WTC11 (cell line): ENCODE measurements around the gene WDR19. TPM values are rescaled to one million over a fixed set of nuclear protein-coding genes. Genes with fewer than 3 reads are reported as not detected.

ENCODE experiments used
- ATAC-seq: fragments of 200-7000 bp; cut with Tn5 transposase; 2 replicates; pipeline ENCODE4 v1.10.0; 2021; ENCODE audit warnings: mild to moderate bottlenecking, moderate library complexity
- CTCF ChIA-PET: fragments of 300-600 bp; sonication (Branson Sonifier 250); formaldehyde crosslinking; loops from one replicate; lab custom pipeline; 2021; ENCODE audit warnings: antibody characterized with exemption; lab: Charles Lee
- POLR2A ChIA-PET: fragments of 350-600 bp; sonication (Branson Sonifier 250); formaldehyde crosslinking; loops from one replicate; lab custom pipeline; 2021; ENCODE audit warnings: antibody characterized with exemption; lab: Charles Lee
- DNase-seq: peaks from one replicate; pipeline ENCODE4 v3.0.0; 2021; ENCODE audit warnings: low spot score
- H3K27ac Mint-ChIP-seq: 2 replicates; pipeline ENCODE4 v1.8.0; 2021; ENCODE audit warnings: mixed read lengths
- H3K27me3 Mint-ChIP-seq: 2 replicates; pipeline ENCODE4 v1.8.0; 2021; ENCODE audit warnings: low read depth, mild to moderate bottlenecking, moderate library complexity, mixed read lengths
- H3K36me3 Mint-ChIP-seq: 2 replicates; pipeline ENCODE4 v1.8.0; 2021; ENCODE audit warnings: mixed read lengths
- H3K4me1 Mint-ChIP-seq: 2 replicates; pipeline ENCODE4 v1.8.0; 2022; ENCODE audit warnings: mixed read lengths
- H3K4me3 Mint-ChIP-seq: 2 replicates; pipeline ENCODE4 v1.8.0; 2021; ENCODE audit warnings: mild to moderate bottlenecking, moderate library complexity, mixed read lengths
- H3K9me3 Mint-ChIP-seq: 2 replicates; pipeline ENCODE4 v1.8.0; 2021; ENCODE audit warnings: mixed read lengths
- ATF1 ChIP-seq: sonication (generic); formaldehyde crosslinking; IDR thresholded peaks from 2 replicates; pipeline ENCODE4 v1.8.1; 2023; ENCODE audit warnings: mild to moderate bottlenecking, moderate library complexity, missing genetic modification reagents
- ELF4 ChIP-seq: sonication (generic); formaldehyde crosslinking; IDR thresholded peaks from 2 replicates; pipeline ENCODE4 v1.8.1; 2022; ENCODE audit warnings: low read depth, mild to moderate bottlenecking, moderate library complexity, missing genetic modification reagents
- FOXK1 ChIP-seq: sonication (generic); formaldehyde crosslinking; IDR thresholded peaks from 2 replicates; pipeline ENCODE4 v1.8.0; 2022; ENCODE audit warnings: mild to moderate bottlenecking, moderate library complexity, missing genetic modification reagents
- JAZF1 ChIP-seq: fragments of 250-450 bp; sonication (Bioruptor Pico); IDR thresholded peaks from 2 replicates; pipeline ENCODE4 v1.9.0; 2021; ENCODE audit warnings: moderate library complexity, mild to moderate bottlenecking, inconsistent platforms
- MXD4 ChIP-seq: fragments of 250-450 bp; sonication (Bioruptor Pico); IDR thresholded peaks from 2 replicates; pipeline ENCODE4 v1.8.0; 2021; ENCODE audit warnings: mild to moderate bottlenecking, moderate library complexity, borderline replicate concordance
- NFYB ChIP-seq: sonication (generic); formaldehyde crosslinking; conservative IDR thresholded peaks from 2 replicates; pipeline ENCODE4 v1.8.0; 2022; ENCODE audit warnings: low read depth, missing genetic modification reagents
- PRRX2 ChIP-seq: fragments of 250-450 bp; sonication (Bioruptor Pico); IDR thresholded peaks from 2 replicates; pipeline ENCODE4 v1.8.0; 2021; ENCODE audit warnings: mild to moderate bottlenecking
- SMAD3 ChIP-seq: sonication (generic); formaldehyde crosslinking; IDR thresholded peaks from 2 replicates; pipeline ENCODE4 v1.8.0; 2022; ENCODE audit warnings: missing genetic modification reagents, mild to moderate bottlenecking, borderline replicate concordance
- TCF7 ChIP-seq: sonication (generic); formaldehyde crosslinking; IDR thresholded peaks from 2 replicates; pipeline ENCODE4 v1.8.0; 2022; ENCODE audit warnings: mild to moderate bottlenecking, low read depth, missing genetic modification reagents, moderate library complexity
- TEAD4 ChIP-seq: sonication (generic); formaldehyde crosslinking; IDR thresholded peaks from 2 replicates; pipeline ENCODE4 v1.8.0; 2022; ENCODE audit warnings: mild to moderate bottlenecking, missing genetic modification reagents
- ZNF138 ChIP-seq: sonication (generic); formaldehyde crosslinking; conservative IDR thresholded peaks from 2 replicates; pipeline ENCODE4 v1.8.1; 2022; ENCODE audit warnings: mild to moderate bottlenecking, moderate library complexity, missing genetic modification reagents
- ZNF219 ChIP-seq: sonication (generic); formaldehyde crosslinking; IDR thresholded peaks from 2 replicates; pipeline ENCODE4 v1.8.0; 2023; ENCODE audit warnings: missing genetic modification reagents, mild to moderate bottlenecking, borderline replicate concordance
- ZNF232 ChIP-seq: sonication (generic); formaldehyde crosslinking; IDR thresholded peaks from 2 replicates; pipeline ENCODE4 v1.8.0; 2022; ENCODE audit warnings: mild to moderate bottlenecking, missing genetic modification reagents
- total RNA-seq: library from RNA; stranded (reverse); gene quantifications from 3 replicates; pipeline ENCODE4 v1.2.3, GENCODE V29; 2021
- TF ChIP-seq, protein P1 (sequence below): sonication (generic); formaldehyde crosslinking; IDR thresholded peaks from 2 replicates; pipeline ENCODE4 v1.8.1; 2023; ENCODE audit warnings: mild to moderate bottlenecking, missing genetic modification reagents, moderate library complexity
- TF ChIP-seq, protein P2 (sequence below): sonication (generic); formaldehyde crosslinking; IDR thresholded peaks from 2 replicates; pipeline ENCODE4 v1.8.0; 2023; ENCODE audit warnings: mild to moderate bottlenecking, missing genetic modification reagents
- TF ChIP-seq, protein P3 (sequence below): sonication (generic); formaldehyde crosslinking; IDR thresholded peaks from 2 replicates; pipeline ENCODE4 v1.8.0; 2023; ENCODE audit warnings: missing genetic modification reagents, mild to moderate bottlenecking, borderline replicate concordance
- TF ChIP-seq, protein P4 (sequence below): sonication (generic); formaldehyde crosslinking; IDR thresholded peaks from 2 replicates; pipeline ENCODE4 v1.8.1; 2023; ENCODE audit warnings: mild to moderate bottlenecking, moderate library complexity, missing genetic modification reagents

WDR19 gene
- total RNA-seq, 1 experiment from 2014 or later: 23.3 TPM

DNA sequence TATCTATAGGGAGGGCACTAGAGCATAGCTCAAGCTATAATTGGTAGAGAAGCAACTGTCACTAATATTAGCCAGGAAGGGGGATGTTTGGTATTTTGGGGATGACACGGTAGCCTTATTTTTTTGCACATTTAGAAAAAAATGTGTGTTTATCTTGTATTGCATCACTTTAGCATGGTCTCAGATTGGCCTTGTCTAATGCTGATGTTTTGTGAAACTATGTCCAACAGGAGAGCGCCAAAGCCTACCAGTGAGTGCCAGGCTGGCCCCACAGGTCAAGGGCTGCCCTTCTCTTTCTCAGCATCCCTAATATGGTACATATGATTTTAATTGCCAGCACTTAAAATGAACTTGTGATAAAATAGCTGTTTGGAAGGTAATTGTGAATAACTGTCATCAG, 24.8 kb upstream of the WDR19 start:
- POLR2A ChIA-PET: no interaction called here
- DNase-seq (no peak), ATAC-seq (no peak)
- CTCF ChIA-PET: interaction anchor here (0.6 kb wide), 1 partner anchor 879 kb away, joined by 3 read pairs; no protein-coding TSS in a partner anchor
- Mint-ChIP-seq H3K27ac (no peak overlapping the region), H3K4me3 (no peak overlapping the region), H3K4me1 (no peaks in the 10 kb centered on the region), H3K36me3 (no peaks in the 10 kb centered on the region), H3K27me3 (no peaks in the 10 kb centered on the region), H3K9me3 (no peaks in the 10 kb centered on the region; the same call in 1 of the 2 replicates)
- TF ChIP-seq PRRX2 (CRISPR knock-in tag): no peak
- no peak for TF ChIP-seq TCF7 (CRISPR knock-in tag)
- TF ChIP-seq, protein P1, sequence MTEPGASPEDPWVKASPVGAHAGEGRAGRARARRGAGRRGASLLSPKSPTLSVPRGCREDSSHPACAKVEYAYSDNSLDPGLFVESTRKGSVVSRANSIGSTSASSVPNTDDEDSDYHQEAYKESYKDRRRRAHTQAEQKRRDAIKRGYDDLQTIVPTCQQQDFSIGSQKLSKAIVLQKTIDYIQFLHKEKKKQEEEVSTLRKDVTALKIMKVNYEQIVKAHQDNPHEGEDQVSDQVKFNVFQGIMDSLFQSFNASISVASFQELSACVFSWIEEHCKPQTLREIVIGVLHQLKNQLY (CRISPR knock-in tag): no peak
- no peak for TF ChIP-seq ATF1
- no peak for TF ChIP-seq SMAD3 (CRISPR knock-in tag)

DNA sequence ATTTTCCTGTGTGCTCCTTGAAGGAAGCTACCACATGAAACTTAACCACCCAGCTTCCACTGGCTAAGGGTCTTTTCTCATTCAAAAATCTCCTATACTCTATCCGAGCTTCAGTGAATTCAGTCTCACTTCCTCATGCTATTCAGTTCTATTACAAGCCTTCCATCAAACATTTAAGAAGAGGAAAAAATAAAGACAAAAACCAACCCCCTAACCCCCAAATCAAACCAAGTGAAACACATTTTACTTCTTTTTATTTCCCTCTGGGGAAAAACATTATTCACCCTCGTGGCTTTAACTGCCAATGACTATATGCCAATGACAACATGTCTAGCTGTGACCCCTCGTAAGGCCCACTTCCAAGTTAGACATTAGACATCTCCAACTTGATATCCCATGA, 16.2 kb upstream of the WDR19 start:
- Mint-ChIP-seq H3K36me3 (peaks cover 4% of the 10 kb centered on the region; the same call in 1 of the 2 replicates), H3K4me1 (peaks cover 13% of the 10 kb centered on the region), H3K27ac (no peak overlapping the region), H3K4me3 (no peak overlapping the region), H3K9me3 (peaks cover 14% of the 10 kb centered on the region; the same call in 1 of the 2 replicates), H3K27me3 (no peaks in the 10 kb centered on the region)
- ATAC-seq (peak; percentile 41; the same call in 1 of the 2 replicates), DNase-seq (no peak)
- TF ChIP-seq MXD4 (CRISPR knock-in tag) (no peak), FOXK1 (CRISPR knock-in tag) (no peak), NFYB (CRISPR knock-in tag) (no peak), ZNF219 (CRISPR knock-in tag) (no peak), ZNF232 (CRISPR knock-in tag) (no peak), ELF4 (CRISPR knock-in tag) (no peak), TEAD4 (no peak), ZNF138 (CRISPR knock-in tag) (no peak), JAZF1 (no peak)
- TF ChIP-seq, protein P2, sequence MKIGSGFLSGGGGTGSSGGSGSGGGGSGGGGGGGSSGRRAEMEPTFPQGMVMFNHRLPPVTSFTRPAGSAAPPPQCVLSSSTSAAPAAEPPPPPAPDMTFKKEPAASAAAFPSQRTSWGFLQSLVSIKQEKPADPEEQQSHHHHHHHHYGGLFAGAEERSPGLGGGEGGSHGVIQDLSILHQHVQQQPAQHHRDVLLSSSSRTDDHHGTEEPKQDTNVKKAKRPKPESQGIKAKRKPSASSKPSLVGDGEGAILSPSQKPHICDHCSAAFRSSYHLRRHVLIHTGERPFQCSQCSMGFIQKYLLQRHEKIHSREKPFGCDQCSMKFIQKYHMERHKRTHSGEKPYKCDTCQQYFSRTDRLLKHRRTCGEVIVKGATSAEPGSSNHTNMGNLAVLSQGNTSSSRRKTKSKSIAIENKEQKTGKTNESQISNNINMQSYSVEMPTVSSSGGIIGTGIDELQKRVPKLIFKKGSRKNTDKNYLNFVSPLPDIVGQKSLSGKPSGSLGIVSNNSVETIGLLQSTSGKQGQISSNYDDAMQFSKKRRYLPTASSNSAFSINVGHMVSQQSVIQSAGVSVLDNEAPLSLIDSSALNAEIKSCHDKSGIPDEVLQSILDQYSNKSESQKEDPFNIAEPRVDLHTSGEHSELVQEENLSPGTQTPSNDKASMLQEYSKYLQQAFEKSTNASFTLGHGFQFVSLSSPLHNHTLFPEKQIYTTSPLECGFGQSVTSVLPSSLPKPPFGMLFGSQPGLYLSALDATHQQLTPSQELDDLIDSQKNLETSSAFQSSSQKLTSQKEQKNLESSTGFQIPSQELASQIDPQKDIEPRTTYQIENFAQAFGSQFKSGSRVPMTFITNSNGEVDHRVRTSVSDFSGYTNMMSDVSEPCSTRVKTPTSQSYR (CRISPR knock-in tag): no peak
- TF ChIP-seq, protein P3, sequence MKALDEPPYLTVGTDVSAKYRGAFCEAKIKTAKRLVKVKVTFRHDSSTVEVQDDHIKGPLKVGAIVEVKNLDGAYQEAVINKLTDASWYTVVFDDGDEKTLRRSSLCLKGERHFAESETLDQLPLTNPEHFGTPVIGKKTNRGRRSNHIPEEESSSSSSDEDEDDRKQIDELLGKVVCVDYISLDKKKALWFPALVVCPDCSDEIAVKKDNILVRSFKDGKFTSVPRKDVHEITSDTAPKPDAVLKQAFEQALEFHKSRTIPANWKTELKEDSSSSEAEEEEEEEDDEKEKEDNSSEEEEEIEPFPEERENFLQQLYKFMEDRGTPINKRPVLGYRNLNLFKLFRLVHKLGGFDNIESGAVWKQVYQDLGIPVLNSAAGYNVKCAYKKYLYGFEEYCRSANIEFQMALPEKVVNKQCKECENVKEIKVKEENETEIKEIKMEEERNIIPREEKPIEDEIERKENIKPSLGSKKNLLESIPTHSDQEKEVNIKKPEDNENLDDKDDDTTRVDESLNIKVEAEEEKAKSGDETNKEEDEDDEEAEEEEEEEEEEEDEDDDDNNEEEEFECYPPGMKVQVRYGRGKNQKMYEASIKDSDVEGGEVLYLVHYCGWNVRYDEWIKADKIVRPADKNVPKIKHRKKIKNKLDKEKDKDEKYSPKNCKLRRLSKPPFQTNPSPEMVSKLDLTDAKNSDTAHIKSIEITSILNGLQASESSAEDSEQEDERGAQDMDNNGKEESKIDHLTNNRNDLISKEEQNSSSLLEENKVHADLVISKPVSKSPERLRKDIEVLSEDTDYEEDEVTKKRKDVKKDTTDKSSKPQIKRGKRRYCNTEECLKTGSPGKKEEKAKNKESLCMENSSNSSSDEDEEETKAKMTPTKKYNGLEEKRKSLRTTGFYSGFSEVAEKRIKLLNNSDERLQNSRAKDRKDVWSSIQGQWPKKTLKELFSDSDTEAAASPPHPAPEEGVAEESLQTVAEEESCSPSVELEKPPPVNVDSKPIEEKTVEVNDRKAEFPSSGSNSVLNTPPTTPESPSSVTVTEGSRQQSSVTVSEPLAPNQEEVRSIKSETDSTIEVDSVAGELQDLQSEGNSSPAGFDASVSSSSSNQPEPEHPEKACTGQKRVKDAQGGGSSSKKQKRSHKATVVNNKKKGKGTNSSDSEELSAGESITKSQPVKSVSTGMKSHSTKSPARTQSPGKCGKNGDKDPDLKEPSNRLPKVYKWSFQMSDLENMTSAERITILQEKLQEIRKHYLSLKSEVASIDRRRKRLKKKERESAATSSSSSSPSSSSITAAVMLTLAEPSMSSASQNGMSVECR (CRISPR knock-in tag): no peak
- TF ChIP-seq, protein P4, sequence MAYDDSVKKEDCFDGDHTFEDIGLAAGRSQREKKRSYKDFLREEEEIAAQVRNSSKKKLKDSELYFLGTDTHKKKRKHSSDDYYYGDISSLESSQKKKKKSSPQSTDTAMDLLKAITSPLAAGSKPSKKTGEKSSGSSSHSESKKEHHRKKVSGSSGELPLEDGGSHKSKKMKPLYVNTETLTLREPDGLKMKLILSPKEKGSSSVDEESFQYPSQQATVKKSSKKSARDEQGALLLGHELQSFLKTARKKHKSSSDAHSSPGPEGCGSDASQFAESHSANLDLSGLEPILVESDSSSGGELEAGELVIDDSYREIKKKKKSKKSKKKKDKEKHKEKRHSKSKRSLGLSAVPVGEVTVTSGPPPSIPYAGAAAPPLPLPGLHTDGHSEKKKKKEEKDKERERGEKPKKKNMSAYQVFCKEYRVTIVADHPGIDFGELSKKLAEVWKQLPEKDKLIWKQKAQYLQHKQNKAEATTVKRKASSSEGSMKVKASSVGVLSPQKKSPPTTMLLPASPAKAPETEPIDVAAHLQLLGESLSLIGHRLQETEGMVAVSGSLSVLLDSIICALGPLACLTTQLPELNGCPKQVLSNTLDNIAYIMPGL (CRISPR knock-in tag): no peak
- ChIA-PET POLR2A (no interaction called here), CTCF (interaction anchor here (0.9 kb wide), 1 partner anchor 16 kb away, joined by 3 read pairs; the partner anchor contains the start of gene WDR19)
